IMR-90 (cell line): ENCODE data around the gene ANKRD65.
"Not testable (repeated sequence)": the region's sequence is repeated elsewhere in the genome, so short reads cannot be mapped to it uniquely, and the experiment has no call there.

Experiments used
- BHLHE40 ChIP-seq: fragments of 150-350 bp; IDR thresholded peaks from 2 replicates; pipeline ENCODE4 v1.6.1; 2016; ENCODE audit warnings: mild to moderate bottlenecking, low read depth, low read length
- CEBPB ChIP-seq: IDR thresholded peaks from 2 replicates; pipeline ENCODE4 v1.6.1; 2012; ENCODE audit warnings: low read depth, low read length, improper control_type of control experiment
- CTCF ChIP-seq: conservative IDR thresholded peaks from 2 replicates; pipeline ENCODE4 v1.5.1; 2012; ENCODE audit warnings: mild to moderate bottlenecking, low read depth, low read length, improper control_type of control experiment
- FOS ChIP-seq: fragments of 150-350 bp; IDR thresholded peaks from 2 replicates; pipeline ENCODE4 v1.6.1; 2016; ENCODE audit warnings: low read depth, low read length
- POLR2A ChIP-seq: IDR thresholded peaks from 2 replicates; pipeline ENCODE4 v1.6.1; 2012; ENCODE audit warnings: mild to moderate bottlenecking, low read depth, low read length
- RCOR1 ChIP-seq: IDR thresholded peaks from 2 replicates; pipeline ENCODE4 v1.6.1; 2012; ENCODE audit warnings: mild to moderate bottlenecking, low read length, improper control_type of control experiment; ENCODE audit not compliant: insufficient replicate concordance
- TF ChIP-seq, protein P1 (sequence below): fragments of 150-350 bp; IDR thresholded peaks from 2 replicates; pipeline ENCODE4 v1.6.1; 2016; ENCODE audit warnings: low read depth, mild to moderate bottlenecking, low read length, moderate library complexity, borderline replicate concordance

DNA sequence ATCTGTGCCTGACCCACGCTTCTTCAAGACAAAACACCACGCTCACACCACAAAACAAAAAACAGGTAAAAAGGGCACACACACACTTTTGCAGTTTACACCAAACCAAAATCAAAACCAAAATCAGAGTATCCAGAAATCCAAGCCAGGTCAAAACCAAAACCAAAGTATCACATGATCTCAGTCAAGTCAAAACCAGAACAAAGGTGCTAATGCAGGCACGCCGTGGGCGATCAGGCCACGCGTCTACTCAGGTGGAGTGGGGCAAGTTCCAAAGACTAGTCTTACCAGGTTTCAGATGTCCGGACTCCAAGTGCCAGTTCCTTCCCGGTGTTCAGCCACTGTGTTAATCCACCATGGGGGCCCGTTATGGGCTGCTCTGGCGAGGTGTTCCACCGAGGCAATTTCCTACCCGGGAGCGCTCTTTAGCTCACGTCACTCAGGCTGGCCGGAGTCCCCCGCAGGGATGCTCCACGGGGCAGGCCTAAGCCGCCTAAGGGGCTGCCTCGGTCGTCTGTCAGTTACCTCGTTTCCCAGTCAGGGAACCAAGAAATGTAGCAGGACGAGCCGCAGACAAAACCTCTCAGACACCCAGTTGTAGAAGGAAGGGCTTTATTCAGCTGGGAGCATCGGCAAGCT lies 3.1 kb downstream of the ANKRD65 start:
- TF ChIP-seq POLR2A, CTCF, BHLHE40, FOS, CEBPB, RCOR1: not testable (repeated sequence)
- TF ChIP-seq, protein P1, sequence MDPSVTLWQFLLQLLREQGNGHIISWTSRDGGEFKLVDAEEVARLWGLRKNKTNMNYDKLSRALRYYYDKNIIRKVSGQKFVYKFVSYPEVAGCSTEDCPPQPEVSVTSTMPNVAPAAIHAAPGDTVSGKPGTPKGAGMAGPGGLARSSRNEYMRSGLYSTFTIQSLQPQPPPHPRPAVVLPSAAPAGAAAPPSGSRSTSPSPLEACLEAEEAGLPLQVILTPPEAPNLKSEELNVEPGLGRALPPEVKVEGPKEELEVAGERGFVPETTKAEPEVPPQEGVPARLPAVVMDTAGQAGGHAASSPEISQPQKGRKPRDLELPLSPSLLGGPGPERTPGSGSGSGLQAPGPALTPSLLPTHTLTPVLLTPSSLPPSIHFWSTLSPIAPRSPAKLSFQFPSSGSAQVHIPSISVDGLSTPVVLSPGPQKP = not testable (repeated sequence)
